ENCODE data around the gene AIRE. TPM values are rescaled to one million over a fixed set of nuclear protein-coding genes. Genes with fewer than 3 reads are reported as not detected.
A peak's percentile ranks its signal among the peaks of the same experiment; 100 is the strongest.

Gene AIRE
- total RNA-seq, 1 experiment from 2014 or later, result not detected

DNA sequence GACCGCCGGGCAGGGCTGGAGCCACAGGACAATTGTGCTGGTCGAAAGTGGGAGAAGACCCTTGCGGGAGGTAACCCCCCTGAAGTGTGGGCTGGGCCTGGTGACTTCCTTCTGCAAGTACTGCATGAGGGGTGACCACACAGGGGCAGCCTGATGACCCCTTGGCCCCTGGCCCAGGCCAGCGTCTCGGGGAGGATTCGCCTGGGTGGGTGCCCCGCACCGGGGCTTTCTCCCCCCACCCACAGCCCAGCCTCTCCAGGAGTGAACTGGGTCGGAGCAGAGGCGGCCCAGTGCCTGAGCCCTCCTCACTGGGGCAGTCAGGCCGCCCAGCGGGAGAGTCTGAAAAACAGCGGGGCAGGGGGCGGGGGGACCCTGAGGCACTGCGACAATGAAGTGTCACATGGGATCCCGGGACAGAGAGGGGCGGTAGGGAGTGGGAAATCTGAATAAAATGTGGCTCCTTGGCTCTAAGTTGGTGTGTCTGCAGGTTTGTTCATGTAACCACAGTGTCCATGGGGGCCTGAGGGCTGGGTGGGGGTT, 22.4 kb upstream of the AIRE start:
- CTCF ChIA-PET, result interaction anchor here (1.0 kb wide), 1 partner anchor 35 kb away, joined by 5 read pairs; no protein-coding TSS in a partner anchor
- POLR2A ChIA-PET, result no interaction called here
- H3K4me3 Mint-ChIP-seq (ENCODE audit: unreplicated experiment), result no peak overlapping the region
- H3K27ac Mint-ChIP-seq (ENCODE audit: unreplicated experiment), result no peak overlapping the region
- no peaks in the 10 kb centered on the region for H3K4me1 Mint-ChIP-seq (ENCODE audit: low read depth, unreplicated experiment)
- peaks cover 18% of the 10 kb centered on the region for H3K9me3 Mint-ChIP-seq (ENCODE audit: unreplicated experiment)
- BruUV-seq (replicated peaks), result no TSS peak
- no peaks in the 10 kb centered on the region for H3K27me3 Mint-ChIP-seq (ENCODE audit: insufficient read depth, unreplicated experiment)
- H3K27me3 ChIP-seq (replicated peaks; ENCODE audit: control insufficient read depth, insufficient read depth, low read length), result no peaks in the 10 kb centered on the region
- H3K9me3 ChIP-seq, result 0 out of 2 replicates have a peak, but pooled peaks cover 4% of the 10 kb centered on the region
- intact Hi-C loops (cut with micrococcal nuclease; ENCODE audit: unreplicated experiment), result no loop called here
- no peaks in the 10 kb centered on the region for H3K36me3 ChIP-seq (ENCODE audit: control insufficient read depth, insufficient read depth, low read length)
- no peaks in the 10 kb centered on the region for H3K4me1 ChIP-seq
- H3K36me3 Mint-ChIP-seq (ENCODE audit: insufficient read depth, unreplicated experiment), result peaks cover under 1% of the 10 kb centered on the region
- peak in 1 of 2 experiments; percentile 40 for DNase-seq
- TF ChIP-seq, protein P1, sequence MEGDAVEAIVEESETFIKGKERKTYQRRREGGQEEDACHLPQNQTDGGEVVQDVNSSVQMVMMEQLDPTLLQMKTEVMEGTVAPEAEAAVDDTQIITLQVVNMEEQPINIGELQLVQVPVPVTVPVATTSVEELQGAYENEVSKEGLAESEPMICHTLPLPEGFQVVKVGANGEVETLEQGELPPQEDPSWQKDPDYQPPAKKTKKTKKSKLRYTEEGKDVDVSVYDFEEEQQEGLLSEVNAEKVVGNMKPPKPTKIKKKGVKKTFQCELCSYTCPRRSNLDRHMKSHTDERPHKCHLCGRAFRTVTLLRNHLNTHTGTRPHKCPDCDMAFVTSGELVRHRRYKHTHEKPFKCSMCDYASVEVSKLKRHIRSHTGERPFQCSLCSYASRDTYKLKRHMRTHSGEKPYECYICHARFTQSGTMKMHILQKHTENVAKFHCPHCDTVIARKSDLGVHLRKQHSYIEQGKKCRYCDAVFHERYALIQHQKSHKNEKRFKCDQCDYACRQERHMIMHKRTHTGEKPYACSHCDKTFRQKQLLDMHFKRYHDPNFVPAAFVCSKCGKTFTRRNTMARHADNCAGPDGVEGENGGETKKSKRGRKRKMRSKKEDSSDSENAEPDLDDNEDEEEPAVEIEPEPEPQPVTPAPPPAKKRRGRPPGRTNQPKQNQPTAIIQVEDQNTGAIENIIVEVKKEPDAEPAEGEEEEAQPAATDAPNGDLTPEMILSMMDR (IDR thresholded peaks at IDR 0.05; ENCODE audit: insufficient read depth in 1 of 2, low read depth in 1 of 2, low read length in 1 of 2, severe bottlenecking in 1 of 2, unreplicated experiment in 1 of 2), result no peak
- H3K4me3 ChIP-seq (ENCODE audit: low read depth, low read length), result no peak overlapping the region

DNA sequence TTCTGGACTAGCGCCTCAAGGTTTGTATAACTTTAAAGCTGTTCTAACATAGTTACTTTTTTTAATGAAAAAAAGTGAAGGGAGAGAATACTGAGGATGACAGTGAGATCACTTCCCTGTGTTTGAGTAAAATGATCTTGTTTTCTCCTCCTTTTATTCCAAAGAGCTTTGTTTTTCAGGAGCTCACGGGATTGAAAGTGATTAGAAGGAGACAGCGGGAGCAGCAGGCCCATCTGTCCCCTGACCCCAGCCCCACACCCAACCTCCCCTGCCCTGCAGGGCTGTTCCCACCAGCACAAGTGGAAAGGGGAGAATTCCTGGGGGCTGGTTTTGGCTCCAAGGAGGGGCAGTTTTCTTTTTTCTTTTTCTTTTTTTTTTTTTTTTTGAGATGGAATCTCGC, 21.9 kb upstream of the AIRE start:
- Histone ChIP-seq H3K36me3 (ENCODE audit: control insufficient read depth, insufficient read depth, low read length) (no peaks in the 10 kb centered on the region), H3K9me3 (0 out of 2 replicates have a peak, but pooled peaks cover 4% of the 10 kb centered on the region), H3K4me3 (ENCODE audit: low read depth, low read length) (no peak overlapping the region), H3K27me3 (replicated peaks; ENCODE audit: control insufficient read depth, insufficient read depth, low read length) (no peaks in the 10 kb centered on the region), H3K4me1 (no peaks in the 10 kb centered on the region)
- Mint-ChIP-seq H3K4me3 (ENCODE audit: unreplicated experiment) (no peak overlapping the region), H3K4me1 (ENCODE audit: low read depth, unreplicated experiment) (no peaks in the 10 kb centered on the region), H3K9me3 (ENCODE audit: unreplicated experiment) (peaks cover 18% of the 10 kb centered on the region), H3K36me3 (ENCODE audit: insufficient read depth, unreplicated experiment) (no peaks in the 10 kb centered on the region), H3K27ac (ENCODE audit: unreplicated experiment) (no peak overlapping the region), H3K27me3 (ENCODE audit: insufficient read depth, unreplicated experiment) (no peaks in the 10 kb centered on the region)
- BruUV-seq (replicated peaks), result no TSS peak
- TF ChIP-seq, protein P1 (IDR thresholded peaks at IDR 0.05; ENCODE audit: insufficient read depth in 1 of 2, low read depth in 1 of 2, low read length in 1 of 2, severe bottlenecking in 1 of 2, unreplicated experiment in 1 of 2), result no peak
- intact Hi-C loops (cut with micrococcal nuclease; ENCODE audit: unreplicated experiment), result no loop called here
- DNase-seq, result peak in 1 of 2 experiments; percentile 8
- ChIA-PET CTCF (interaction anchor here (1.0 kb wide), 1 partner anchor 34 kb away, joined by 5 read pairs; no protein-coding TSS in a partner anchor), POLR2A (no interaction called here)

DNA sequence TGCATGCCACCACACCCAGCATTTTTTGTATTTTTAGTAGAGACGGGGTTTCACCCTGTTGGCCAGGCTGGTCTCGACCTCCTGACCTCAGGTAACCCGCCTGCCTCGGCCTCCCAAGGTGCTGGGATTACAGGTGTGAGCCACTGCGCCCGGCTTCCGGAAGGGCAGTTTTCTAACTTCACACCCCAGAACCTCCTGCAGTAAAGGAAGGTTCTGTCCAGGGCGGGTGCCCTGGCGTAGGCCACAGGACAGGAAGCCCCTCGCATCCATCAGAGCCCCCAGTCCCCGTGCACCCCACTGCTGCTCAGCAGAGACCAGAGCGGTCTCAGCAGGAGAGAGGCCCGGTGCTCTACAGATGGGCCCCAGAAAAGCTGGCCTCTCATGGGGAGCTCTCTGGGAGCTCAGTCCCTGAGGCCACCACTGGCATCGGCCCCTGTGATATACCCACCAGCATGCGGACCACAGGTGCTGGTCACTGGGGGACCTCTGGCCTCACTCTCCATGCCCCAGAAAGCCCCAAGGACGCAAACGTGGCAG, 19.9 kb upstream of the AIRE start:
- intact Hi-C loops (cut with micrococcal nuclease; ENCODE audit: unreplicated experiment), result no loop called here
- Mint-ChIP-seq H3K27me3 (ENCODE audit: insufficient read depth, unreplicated experiment) (no peaks in the 10 kb centered on the region), H3K4me1 (ENCODE audit: low read depth, unreplicated experiment) (no peaks in the 10 kb centered on the region), H3K27ac (ENCODE audit: unreplicated experiment) (no peak overlapping the region), H3K9me3 (ENCODE audit: unreplicated experiment) (no peaks in the 10 kb centered on the region), H3K4me3 (ENCODE audit: unreplicated experiment) (no peak overlapping the region), H3K36me3 (ENCODE audit: insufficient read depth, unreplicated experiment) (no peaks in the 10 kb centered on the region)
- H3K27me3 ChIP-seq (replicated peaks; ENCODE audit: control insufficient read depth, insufficient read depth, low read length), result no peaks in the 10 kb centered on the region
- H3K9me3 ChIP-seq, result no peaks in the 10 kb centered on the region
- no peak for DNase-seq
- POLR2A ChIA-PET, result no interaction called here
- BruUV-seq (replicated peaks), result no TSS peak
- H3K4me3 ChIP-seq (ENCODE audit: low read depth, low read length), result no peak overlapping the region
- H3K36me3 ChIP-seq (ENCODE audit: control insufficient read depth, insufficient read depth, low read length), result no peaks in the 10 kb centered on the region
- no peaks in the 10 kb centered on the region for H3K4me1 ChIP-seq
- CTCF ChIA-PET, result no interaction called here
- TF ChIP-seq, protein P1 (IDR thresholded peaks at IDR 0.05; ENCODE audit: insufficient read depth in 1 of 2, low read depth in 1 of 2, low read length in 1 of 2, severe bottlenecking in 1 of 2, unreplicated experiment in 1 of 2), result no peak
